NCI-H748 (cell line): ENCODE results near the gene CUL9.

Source experiments
- DNase-seq: peaks from one replicate; lab custom pipeline; 2025; ENCODE audit not compliant: unreplicated experiment; lab: John Stamatoyannopoulos, UW

Gene CUL9

GRCh38 chr6:43172104-43173007 lies 9.6 kb upstream of the CUL9 start:
- DNase-seq: peak; percentile 72

- no peak for DNase-seq
Measured at GRCh38 chr6:43173591-43174262, 8.3 kb upstream of the CUL9 start.

GRCh38 chr6:43174263-43175112 lies 7.5 kb upstream of the CUL9 start:
- peak; percentile 99 for DNase-seq

- DNase-seq: no peak
Measured at GRCh38 chr6:43175676-43176422, 6.1 kb upstream of the CUL9 start.

- no peak for DNase-seq
Measured at GRCh38 chr6:43176423-43176786, 5.6 kb upstream of the CUL9 start.

GRCh38 chr6:43178150-43178549 lies 3.8 kb upstream of the CUL9 start:
- DNase-seq: no peak

- no peak for DNase-seq
Measured at GRCh38 chr6:43178951-43179830, 2.8 kb upstream of the CUL9 start.

- no peak for DNase-seq
Measured at GRCh38 chr6:43180058-43180457, 1.9 kb upstream of the CUL9 start.

GRCh38 chr6:43180985-43181384 lies 1.0 kb upstream of the CUL9 start:
- no peak for DNase-seq

- DNase-seq: no peak
Measured at GRCh38 chr6:43181621-43181941, 415 bp upstream of the CUL9 start.

- no peak for DNase-seq
Measured at GRCh38 chr6:43183441-43183840, 1.4 kb downstream of the CUL9 start.

- no peak for DNase-seq
Measured at GRCh38 chr6:43184268-43184985, 2.4 kb downstream of the CUL9 start.

- no peak for DNase-seq
Measured at GRCh38 chr6:43185391-43185985, 3.5 kb downstream of the CUL9 start.

- DNase-seq: no peak
Measured at GRCh38 chr6:43186019-43186418, 4.0 kb downstream of the CUL9 start.

GRCh38 chr6:43186706-43187105 lies 4.7 kb downstream of the CUL9 start:
- DNase-seq: no peak

GRCh38 chr6:43187821-43188220 lies 5.8 kb downstream of the CUL9 start:
- DNase-seq: no peak

- DNase-seq: no peak
Measured at GRCh38 chr6:43188426-43188825, 6.4 kb downstream of the CUL9 start.

- DNase-seq: no peak
Measured at GRCh38 chr6:43189776-43190304, 7.8 kb downstream of the CUL9 start.

GRCh38 chr6:43192911-43193310 lies 10.9 kb downstream of the CUL9 start:
- no peak for DNase-seq
